Neuronal stem cell (in vitro differentiated cells): ENCODE results near the gene PGPEP1. TPM values are rescaled to one million over a fixed set of nuclear protein-coding genes. Genes with fewer than 3 reads are reported as not detected.

ENCODE experiments used
- small RNA-seq: library from polyadenylated mRNA; stranded (forward); fragments of <200 nt; extraction: miRNeasy Mini kit (QIAGEN cat#:217004); gene quantifications from one replicate; pipeline ENCODE3, GENCODE V24; 2013; ENCODE audit not compliant: insufficient read depth

PGPEP1 gene

Small RNAs within 50 kb of the gene (small RNA-seq; reads per million reads assigned to genes)
- gene MIR3189 (not detected), gene RN7SL513P (not detected)
